Hematopoietic multipotent progenitor cell treated with erythropoietin and hydrocortisone succinate and interleukin-3 and kit ligand, for 4 days (in vitro differentiated cells): Measurements from ENCODE around the gene SPRR4.
"Not testable (repeated sequence)": the region's sequence is repeated elsewhere in the genome, so short reads cannot be mapped to it uniquely, and the experiment has no call there.

Source experiments
- DNase-seq: peaks from one replicate; pipeline ENCODE4 v3.0.0-alpha.2; 2015

Gene SPRR4

DNA sequence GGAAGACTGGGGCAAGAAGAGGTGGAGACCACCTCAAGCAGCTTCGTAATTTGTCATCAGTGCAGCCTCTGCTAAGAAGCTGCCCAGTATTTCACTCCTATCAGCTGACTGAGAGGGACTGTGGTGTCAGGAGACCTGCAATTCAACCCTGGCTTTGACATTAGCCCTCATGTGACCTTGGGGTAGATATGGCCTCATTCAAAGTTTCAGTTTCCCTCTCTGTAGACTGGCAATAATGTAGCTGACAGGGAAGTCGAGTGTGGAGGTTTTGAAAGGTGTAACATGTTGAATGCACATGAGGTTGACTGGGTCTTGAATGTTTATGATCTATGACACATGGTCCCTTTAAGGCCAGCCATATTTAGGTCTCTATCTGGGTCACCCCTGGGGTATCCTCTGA, 2.2 kb upstream of the SPRR4 start:
- no peak for DNase-seq

DNA sequence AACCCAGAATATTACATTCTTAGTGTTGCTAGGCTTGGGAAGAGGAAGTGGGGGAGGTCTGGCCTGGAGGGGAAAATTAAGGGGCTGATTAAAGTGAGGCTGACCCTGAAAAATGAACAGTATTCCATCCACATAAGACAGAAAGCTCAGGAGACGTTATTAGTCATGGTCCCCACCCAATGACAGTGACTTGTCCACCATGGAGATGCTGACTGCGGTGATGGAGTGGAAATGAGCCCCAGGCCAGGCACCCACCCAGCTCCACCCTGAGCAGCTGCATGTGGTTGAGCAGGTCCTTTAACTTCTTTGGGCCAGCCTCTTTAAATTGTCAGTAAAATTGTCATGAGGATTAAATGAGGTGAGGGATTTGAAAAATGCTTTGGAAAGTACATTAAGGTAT, 1.4 kb upstream of the SPRR4 start:
- no peak for DNase-seq

DNA sequence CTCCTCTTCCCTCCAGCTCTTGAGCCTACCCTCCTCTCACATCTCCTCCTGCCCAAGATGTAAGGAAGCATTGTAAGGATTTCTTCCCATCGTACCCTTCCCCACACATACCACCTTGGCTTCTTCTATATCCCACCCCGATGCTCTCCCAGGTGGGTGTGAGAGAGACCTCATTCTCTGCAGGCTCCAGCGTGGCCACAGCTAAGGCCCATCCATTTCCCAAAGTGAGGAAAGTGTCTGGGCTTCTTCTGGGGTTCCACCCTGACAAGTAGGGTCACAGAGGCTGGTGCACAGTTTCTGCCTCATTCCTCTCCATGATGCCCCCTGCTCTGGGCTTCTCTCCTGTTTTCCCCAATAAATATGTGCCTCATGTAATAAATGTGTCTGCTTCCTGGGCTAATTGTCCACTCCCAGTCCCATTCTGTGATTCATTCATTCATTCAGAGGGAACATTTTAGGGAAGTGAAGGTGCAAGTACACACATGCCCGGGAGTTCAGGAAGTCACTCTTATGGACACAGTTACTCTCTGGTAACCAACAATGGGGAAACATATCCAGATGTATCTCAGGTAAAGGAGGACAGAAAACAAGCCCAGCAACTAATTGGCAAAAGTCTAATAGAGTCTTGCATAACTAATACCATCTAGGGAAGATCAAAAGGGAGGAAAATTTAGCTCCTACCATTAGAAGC, 1.9 kb downstream of the SPRR4 start:
- no peak for DNase-seq

DNA sequence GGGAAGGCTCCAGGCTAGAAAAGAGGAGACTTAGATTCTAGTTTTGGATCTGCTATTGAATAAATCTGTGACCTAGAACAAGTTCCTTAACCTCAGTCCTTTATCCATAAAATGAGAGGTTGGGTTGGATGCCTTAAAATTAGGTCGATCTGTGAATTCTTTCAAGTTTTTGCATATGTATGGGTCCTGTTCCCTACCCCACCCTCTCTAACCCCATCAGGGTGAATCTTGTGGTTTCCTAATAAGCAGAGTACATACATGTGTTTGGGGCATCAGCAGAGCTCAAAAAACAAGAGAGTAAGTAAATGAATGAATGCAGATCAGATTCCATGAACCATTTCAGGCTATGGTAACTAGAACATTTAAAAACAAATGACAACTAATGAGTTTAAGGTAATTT, 6.2 kb downstream of the SPRR4 start:
- no peak for DNase-seq

DNA sequence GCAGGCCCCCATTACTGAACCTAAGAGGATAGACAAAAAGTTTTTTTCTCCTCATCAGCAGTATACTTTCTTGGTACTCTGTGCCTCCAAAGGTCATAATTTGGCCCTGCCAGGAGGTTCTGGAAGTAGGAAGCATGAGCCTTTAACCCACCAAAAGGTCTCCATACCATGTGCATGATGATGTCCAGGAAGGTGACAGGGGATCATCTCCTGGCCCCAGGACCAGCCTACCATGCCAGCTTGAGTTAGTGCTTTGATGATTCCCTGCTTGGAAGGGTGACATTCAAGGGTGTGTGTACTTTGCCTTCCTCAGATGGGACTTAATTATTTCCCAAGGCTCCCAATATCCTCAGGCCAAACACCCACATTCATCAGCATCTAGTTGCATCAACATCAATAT, 7.2 kb downstream of the SPRR4 start:
- DNase-seq = no peak

DNA sequence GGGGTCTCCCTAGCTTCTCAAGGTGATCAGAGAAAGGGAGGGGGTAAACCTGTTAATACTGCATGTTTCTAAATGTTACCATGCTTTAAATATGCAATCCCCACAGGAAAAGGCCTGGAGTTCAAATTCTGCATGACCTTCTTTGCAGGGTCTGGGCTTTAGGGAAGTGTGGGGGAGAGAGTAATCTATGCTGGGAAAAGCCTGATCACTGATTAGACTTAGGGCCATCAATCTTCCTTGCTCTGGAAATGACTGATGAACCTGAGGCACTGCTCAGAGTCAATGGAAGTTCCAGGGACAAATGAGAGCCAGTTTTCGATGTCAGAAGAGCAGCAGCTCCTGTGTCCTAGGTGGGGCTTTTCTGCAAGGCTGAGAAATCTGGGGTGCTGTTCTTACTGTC, 10.2 kb downstream of the SPRR4 start:
- no peak for DNase-seq

DNA sequence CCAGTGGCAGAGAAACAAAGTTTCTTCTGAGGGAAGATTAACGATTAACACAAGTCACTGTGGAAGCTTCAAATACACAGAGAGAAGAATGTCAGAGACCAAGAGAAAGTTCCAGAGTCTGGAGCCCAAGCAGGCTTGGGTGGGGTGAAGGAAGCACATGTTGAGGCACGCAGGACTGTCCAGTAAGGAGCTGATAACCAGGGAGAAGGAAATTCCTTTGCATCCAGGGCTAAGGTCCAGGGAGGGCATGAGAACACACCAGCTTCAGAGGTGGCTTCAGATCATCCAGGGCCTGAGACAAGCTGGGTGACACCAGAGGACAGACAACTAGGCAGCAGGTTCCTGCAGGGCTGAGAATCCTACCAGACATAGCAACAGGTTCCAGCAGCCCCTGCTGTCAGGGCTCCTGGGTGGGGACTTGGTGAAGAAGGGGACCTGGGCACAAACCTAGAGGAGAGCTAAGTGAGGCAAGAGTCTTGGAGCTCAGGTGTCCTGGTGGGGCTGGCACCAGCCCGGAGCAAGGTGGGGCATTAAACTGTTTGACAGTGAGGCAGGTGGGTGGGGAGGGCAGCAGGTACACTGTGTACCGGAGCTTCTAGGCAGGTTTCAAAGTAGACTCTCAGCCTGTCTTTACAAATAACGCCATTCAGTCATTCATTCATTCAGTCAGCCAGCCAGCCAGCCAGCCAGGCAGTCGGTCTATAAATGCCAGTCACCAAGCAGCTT, 10.9 kb downstream of the SPRR4 start:
- DNase-seq = no peak

DNA sequence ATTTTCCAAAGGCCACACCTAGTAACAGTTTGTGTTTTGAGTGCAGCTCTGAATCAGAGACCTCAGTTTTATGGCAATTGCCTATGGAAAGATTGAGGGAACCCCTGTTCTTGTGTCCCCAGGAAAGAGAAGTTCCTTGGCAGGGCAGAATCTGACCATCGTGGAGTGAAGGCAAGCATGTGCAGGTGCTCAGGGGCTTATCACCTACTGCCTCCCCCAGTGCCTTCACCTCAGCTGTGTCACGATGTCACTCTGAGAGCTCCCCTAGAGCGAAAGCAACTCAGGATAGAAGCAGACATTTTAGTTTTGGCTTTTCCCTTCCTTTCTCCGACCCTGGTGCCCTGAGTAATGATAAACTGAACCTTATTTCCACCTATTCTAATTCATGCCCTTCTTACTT, 11.6 kb downstream of the SPRR4 start:
- no peak for DNase-seq

DNA sequence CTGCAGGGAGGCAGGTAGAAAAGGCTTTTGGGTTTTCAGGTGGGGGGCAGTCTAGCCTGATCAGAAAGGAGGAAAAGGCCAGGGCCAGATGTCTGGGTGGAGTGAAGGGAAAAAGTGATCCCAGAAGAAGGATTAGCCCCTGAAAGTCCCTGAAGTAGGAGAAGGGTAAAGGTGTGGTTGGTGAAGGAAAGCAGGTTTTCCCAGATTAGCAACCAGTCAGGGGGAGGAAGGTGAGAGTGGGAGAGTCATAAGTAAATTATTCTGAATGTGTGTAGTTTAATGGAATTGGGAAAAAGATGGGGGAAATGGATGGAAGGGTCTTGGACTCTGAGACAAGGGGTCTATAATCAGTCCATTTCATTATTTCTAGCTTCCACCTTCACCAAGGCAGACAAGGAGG, 12.8 kb downstream of the SPRR4 start:
- DNase-seq = no peak

DNA sequence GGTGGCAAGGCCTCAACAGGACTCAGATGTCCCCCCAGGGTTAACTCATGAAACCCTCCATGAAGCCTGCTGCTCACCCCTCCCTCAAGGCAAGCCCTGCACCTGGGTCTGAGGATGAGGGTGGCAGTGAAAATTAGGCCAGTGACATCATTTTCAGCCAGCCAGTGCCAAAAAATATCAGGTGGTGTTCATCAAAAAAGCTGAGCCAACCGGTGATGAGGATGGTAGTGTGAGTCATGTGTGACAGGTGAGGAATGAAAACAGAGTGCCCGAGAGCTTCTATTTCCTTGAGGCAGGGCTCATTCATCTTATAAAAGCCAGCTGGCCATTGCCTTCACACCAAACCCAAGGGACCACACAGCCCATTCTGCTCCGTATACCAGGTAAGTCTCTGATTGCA, 13.3 kb downstream of the SPRR4 start, which contains the start of gene SPRR1A:
Gene SPRR1A (plus strand): TSS at position 339 of the 400 bp plus-strand sequence. CDS start 1,150 bp downstream, outside the sequence.
- no peak for DNase-seq

DNA sequence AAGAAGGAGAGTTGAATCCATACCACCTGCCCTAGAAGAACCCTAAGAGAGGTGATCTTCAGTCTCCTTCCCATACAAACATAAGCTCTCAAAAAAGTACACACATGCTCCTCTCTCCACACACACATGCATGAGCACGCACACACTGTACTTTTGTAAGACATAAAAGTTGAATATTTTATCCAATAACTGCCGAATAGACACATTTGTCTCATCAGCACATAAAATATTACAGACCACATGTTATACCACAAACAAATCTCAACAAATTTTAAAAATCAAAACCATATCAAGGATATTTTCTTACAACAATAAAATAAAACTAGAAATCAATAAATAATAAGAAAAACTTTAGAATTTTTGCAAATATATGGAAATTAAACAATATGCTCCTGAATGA, 16.1 kb downstream of the SPRR4 start:
- DNase-seq = no peak

DNA sequence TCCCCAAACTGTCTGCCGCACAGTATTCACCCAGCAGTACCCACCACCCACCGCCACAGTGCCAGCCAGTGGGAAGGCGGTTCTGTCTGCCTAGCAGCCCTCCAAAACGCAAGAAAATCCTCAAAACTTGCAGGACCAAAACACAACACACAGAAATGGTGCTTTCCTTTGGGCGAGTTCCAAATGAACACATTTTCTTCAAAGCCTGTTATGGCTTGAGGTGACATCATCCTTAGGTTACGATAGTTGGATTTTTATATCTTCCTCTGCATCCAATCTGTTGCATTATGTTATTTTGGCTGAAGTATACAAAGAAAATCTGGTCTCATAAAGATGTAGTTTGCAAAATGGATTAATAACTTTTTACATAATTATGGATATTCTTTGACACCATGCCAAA, 22.7 kb downstream of the SPRR4 start:
- DNase-seq = no peak

DNA sequence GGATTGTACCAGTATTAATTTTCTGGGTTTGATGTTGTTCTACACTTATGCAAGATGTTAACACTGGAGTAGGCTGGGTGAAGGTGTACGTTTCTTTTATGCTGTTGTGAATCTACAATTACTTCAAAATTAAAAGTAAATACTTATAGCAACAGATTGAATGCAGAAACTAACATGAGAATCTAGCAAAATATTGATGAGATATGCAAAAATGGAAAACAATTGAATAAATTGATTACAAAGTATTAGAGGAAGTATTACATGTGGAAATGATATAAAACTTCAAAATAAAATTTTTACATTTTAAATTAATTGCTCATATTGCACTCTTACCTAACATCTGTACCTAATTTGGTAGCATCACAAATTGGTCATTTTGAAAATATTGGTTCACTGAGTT, 25.4 kb downstream of the SPRR4 start:
- no peak for DNase-seq

DNA sequence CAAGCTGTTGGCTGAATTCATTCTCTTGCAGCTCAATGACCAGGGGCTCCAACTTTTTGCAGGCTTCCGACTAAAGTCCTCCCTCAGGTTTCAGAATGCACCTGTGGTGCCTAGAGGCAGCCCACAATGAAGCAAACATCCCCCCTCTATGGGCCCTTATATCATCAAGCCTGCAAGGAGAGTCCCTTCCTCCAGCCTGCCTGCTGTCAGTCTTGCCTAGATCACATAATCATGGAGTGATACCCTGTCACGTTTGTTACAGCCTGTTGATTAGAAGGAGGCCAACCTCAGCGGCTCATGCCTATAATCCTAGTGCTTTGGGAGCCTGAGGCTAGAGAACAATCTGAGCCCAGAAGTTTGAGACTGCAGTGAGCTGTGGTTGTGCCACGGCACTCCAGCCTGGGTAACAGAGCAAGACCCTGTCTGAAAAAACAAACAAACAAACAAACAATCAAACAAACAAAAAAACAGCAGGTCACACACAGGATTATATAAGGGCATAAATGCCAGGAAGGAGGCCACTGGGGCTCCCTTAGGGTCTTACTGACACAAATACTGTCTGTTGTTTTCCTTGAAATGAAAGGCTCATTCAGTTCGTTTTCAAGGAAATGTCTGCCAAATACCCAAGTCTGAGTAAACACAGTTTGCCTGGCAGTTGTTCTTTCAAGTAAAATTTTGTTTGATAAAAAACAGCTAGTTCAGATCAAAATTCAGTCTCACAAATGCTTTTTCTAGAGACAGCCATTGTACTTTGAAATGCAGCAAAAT, 26.4 kb downstream of the SPRR4 start:
- no peak for DNase-seq

DNA sequence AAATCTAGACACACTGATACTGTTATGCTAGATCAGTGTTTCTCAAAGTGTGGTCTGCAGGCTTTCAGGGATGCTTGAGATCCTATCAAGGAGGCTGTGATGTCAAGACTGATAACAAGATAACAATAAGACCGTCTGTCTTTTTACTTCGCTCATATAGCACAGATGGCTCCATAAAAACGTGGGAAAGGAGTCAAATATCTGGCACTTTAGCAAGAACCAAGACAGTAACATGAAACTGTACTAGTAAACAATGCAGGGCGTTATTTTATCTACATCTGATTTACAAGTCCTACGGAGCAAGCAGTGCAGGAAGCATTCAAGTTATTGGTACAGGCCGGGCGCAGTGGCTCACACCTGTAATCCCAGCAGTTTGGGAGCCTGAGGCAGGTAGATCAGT, 27.5 kb downstream of the SPRR4 start:
- no peak for DNase-seq

DNA sequence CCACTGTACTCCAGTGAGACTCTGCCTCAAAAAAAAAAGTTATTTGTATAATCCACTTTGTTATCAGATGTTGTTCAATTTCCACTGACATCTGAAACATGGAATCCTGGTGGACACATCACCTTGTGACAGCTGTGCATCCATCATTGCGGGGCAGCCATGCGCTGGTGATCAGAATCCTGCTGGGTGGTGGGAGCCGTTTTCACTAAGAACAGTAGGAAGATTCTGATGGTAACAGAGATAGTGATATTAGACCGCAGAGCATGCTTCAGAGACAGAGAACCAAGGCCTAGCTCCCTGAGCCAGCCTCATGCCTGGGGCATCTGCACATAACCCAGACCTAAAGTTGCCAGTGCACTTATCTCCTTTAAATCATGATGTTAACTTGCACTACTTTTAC, 28.0 kb downstream of the SPRR4 start:
- DNase-seq = no peak

DNA sequence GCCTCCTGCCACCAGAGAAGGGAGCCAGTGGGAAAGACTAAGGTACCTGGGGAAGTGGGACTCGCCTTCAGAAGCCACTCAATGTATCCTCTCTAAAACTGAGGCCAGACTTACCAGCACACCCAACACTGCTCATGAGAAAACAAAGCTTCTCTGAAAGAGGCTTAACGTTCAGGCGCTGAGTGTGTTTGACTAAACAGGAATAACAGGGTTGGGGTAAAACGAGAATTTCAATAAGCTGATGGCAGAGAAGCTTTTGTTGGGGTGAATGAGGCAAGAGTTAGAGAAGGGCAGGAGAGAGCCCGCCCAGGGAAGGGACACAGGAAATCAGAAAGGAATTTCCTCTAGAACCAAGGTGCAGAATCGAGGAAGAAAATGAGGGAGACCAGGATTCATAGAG, 29.4 kb downstream of the SPRR4 start:
- no peak for DNase-seq

DNA sequence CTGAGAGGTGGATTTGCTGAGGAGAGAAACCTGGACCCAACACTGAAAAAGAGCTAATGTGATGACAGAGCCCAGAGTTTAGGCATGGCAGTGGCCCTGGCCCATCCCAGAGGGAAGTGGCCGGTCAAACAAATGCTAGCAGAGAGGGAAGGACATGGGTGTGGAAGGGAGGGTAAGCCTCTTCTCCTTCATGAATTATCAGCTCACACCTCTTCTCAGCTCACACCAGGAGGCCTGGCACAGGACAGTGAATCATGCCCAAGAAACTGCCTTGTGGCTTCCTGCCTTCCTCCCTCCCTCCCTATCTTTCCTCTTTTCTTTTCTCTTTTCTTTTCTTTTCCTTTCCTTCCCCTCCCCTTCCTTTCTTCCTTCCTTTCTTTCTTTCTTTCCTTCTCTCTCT, 29.8 kb downstream of the SPRR4 start:
- no peak for DNase-seq

DNA sequence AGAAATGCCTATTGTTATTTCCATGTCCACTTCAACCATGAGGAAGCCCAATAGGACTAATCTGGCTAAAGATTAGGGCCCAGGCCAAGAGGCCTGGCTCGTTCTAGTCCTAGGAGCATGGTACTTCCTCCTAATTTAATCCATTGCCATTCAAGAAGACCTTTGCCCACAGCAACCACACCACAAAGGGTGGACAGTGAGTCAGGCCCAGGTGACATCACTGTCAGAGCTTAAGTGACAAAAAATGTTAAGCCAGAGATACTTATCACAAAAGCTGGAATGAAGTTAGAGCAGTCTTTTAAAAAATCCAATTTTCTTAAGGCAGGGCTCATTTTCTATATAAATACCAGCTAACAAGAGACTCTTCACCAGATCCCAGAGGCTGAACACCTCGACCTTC, 30.9 kb downstream of the SPRR4 start, which contains the start of gene SPRR3:
Gene SPRR3 (plus strand): TSS at position 368 of the 400 bp plus-strand sequence. CDS start 1,272 bp downstream, outside the sequence.
- DNase-seq = peak; percentile 0

DNA sequence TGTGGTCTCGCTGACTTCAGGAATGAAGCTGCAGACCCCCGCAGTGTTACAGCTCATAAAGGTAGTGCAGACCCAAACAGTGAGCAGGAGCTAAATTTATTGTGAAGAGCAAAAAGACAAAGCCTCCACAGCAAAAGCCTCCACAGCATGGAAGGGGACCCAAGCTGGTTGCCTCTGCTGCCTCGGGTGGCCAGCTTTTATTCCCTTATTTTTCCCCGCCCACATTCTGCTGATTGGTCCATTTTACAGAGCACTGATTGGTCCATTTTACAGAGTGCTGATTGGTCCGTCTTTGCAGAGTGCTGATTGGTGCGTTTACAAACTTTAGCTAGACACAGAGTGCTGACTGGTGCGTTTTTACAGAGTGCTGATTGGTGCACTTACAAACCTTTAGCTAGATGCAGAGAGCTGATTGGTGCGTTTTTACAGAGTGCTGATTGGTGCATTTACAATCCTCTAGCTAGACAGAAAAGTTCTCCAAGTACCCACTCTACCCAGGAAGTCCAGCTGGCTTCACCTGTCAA, 40.8 kb downstream of the SPRR4 start:
- DNase-seq = not testable (repeated sequence)

DNA sequence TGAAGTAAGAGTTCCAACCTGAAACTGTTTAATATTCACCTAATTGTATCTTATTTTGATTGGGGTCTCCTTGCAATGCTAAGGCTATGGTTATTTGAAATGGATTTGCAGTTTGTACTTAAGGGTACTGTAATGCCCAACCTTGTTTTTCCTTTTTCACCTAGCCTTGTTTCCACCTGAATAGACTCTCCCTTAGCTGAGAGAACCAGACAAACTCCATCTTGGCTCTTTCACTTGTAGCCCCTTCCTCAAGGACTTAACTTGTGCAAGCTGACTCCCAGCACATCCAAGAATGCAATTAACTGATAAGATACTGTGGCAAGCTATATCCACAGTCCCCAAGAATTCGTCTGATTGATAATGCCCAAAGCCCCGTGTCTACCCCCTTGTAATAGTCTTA, 51.4 kb downstream of the SPRR4 start:
- DNase-seq = not testable (repeated sequence)
